ENCODE results near the gene TMF1. TPM values are rescaled to one million over a fixed set of nuclear protein-coding genes. Genes with fewer than 3 reads are reported as not detected.

TMF1 gene
- total RNA-seq, 1 donor from 2014 or later, result 42.0 TPM

DNA sequence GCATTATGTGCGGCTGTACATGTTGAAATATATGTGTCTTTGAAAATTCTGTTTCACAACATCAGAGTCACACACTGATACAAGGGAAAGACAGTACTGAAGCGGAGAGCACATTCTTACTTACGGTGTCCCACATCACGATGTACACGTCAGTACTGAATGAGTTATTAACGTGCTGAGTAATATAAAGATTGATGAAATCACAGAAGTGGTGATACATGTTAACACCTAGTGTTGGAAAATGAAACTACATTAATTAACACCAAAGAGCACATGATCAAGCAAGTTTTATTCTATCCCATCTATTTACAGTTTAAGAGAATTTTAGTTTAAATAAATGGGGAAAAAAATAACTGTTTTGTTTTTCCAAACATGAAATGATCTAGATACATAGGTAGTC is 54.2 kb downstream of the TMF1 start:
- Mint-ChIP-seq H3K36me3 (ENCODE audit: unreplicated experiment) (peaks cover 43% of the 10 kb centered on the region), H3K4me3 (ENCODE audit: unreplicated experiment) (no peak overlapping the region), H3K4me1 (ENCODE audit: unreplicated experiment) (peaks cover 26% of the 10 kb centered on the region), H3K27ac (ENCODE audit: unreplicated experiment) (no peak overlapping the region), H3K9me3 (ENCODE audit: unreplicated experiment) (no peaks in the 10 kb centered on the region), H3K27me3 (ENCODE audit: unreplicated experiment) (no peaks in the 10 kb centered on the region)
- no peak for DNase-seq (ENCODE audit: extremely low spot score, unreplicated experiment)
- TF ChIP-seq, protein P1, sequence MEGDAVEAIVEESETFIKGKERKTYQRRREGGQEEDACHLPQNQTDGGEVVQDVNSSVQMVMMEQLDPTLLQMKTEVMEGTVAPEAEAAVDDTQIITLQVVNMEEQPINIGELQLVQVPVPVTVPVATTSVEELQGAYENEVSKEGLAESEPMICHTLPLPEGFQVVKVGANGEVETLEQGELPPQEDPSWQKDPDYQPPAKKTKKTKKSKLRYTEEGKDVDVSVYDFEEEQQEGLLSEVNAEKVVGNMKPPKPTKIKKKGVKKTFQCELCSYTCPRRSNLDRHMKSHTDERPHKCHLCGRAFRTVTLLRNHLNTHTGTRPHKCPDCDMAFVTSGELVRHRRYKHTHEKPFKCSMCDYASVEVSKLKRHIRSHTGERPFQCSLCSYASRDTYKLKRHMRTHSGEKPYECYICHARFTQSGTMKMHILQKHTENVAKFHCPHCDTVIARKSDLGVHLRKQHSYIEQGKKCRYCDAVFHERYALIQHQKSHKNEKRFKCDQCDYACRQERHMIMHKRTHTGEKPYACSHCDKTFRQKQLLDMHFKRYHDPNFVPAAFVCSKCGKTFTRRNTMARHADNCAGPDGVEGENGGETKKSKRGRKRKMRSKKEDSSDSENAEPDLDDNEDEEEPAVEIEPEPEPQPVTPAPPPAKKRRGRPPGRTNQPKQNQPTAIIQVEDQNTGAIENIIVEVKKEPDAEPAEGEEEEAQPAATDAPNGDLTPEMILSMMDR (IDR thresholded peaks at IDR 0.05), result no peak

DNA sequence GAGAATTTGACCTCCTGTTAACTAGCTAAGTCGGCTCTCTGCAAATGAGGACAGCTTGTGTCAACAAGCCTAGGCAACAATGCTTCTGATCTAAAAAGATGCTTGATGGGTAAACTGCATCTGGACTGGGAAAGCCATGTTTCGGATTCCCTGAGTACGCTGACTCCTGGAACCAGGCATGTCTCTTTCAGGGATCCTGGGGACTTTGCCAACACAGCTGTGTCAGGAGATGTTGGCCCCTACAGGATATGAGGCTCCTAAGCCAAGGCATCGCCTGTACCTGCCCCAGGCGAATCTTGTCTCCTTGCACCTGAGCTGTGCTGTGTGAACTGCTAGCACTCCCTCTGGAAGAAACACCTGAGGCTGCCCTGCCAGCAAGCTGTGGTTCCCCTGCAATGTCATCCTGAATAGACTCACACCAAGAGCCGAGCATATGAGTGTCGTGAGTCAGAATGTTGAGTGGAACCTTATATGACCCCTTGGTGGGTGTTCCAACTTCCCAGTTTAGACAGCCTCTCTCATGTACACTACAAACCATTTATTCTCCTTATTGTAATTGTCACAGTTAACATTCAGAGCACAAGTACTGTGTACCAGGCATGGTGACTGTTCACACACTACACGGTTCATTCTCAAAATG is 55.7 kb downstream of the TMF1 start:
- Mint-ChIP-seq H3K36me3 (ENCODE audit: unreplicated experiment) (peaks cover 50% of the 10 kb centered on the region), H3K4me1 (ENCODE audit: unreplicated experiment) (peaks cover 26% of the 10 kb centered on the region), H3K9me3 (ENCODE audit: unreplicated experiment) (no peaks in the 10 kb centered on the region), H3K27me3 (ENCODE audit: unreplicated experiment) (no peaks in the 10 kb centered on the region), H3K4me3 (ENCODE audit: unreplicated experiment) (no peak overlapping the region), H3K27ac (ENCODE audit: unreplicated experiment) (peak overlapping the region; percentile 9)
- no peak for DNase-seq (ENCODE audit: extremely low spot score, unreplicated experiment)
- TF ChIP-seq, protein P1 (IDR thresholded peaks at IDR 0.05), result no peak

DNA sequence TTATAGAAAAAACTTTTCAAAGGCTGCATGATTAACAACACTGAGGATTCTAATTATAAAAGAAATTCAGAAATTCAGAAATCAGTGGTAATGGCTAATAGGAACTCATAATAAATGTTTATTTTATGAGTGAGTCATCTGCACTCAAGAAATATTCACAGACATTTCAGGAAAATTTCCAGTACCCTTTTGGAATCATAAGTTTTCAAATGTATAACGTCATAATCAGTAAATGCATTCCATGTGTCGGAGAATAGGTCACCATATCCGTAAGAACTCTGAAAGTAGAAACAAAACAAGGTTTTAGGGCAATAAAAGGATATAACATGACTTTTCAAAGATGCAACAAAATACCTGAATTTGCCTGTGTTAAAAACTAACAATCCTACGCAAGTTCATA is 63.4 kb downstream of the TMF1 start:
- TF ChIP-seq, protein P1 (IDR thresholded peaks at IDR 0.05), result no peak

DNA sequence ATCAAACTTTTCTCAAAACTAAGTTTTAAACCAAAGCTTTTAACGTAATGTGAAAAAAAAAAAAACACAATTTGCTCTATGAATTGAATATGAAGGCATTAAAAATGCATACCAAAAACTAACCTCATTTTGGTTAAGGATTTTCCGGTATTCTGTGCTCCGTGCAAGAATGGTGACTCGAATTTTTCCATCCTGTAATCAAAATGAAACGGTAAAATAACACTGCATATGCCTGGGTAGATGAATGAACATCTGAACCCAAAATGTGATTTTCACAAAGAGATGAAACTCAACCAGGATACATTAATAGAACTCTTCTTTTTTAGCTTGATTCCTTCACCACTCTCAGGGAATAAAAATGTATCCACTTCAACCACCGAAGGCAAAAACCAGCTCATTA is 64.8 kb downstream of the TMF1 start:
- TF ChIP-seq, protein P1 (IDR thresholded peaks at IDR 0.05), result no peak
- no peaks in the 10 kb centered on the region for H3K9me3 Mint-ChIP-seq (ENCODE audit: unreplicated experiment)
- no peak overlapping the region for H3K4me3 Mint-ChIP-seq (ENCODE audit: unreplicated experiment)
- H3K36me3 Mint-ChIP-seq (ENCODE audit: unreplicated experiment), result peaks cover 50% of the 10 kb centered on the region
- H3K4me1 Mint-ChIP-seq (ENCODE audit: unreplicated experiment), result peaks cover 15% of the 10 kb centered on the region
- H3K27ac Mint-ChIP-seq (ENCODE audit: unreplicated experiment), result no peak overlapping the region
- no peaks in the 10 kb centered on the region for H3K27me3 Mint-ChIP-seq (ENCODE audit: unreplicated experiment)
- no peak for DNase-seq (ENCODE audit: extremely low spot score, unreplicated experiment)

More for the DNA sequence above, 63.4 kb downstream of the TMF1 start:
- Mint-ChIP-seq H3K36me3 (ENCODE audit: unreplicated experiment) (peaks cover 51% of the 10 kb centered on the region), H3K4me1 (ENCODE audit: unreplicated experiment) (peaks cover 15% of the 10 kb centered on the region), H3K4me3 (ENCODE audit: unreplicated experiment) (no peak overlapping the region), H3K9me3 (ENCODE audit: unreplicated experiment) (no peaks in the 10 kb centered on the region), H3K27ac (ENCODE audit: unreplicated experiment) (peak overlapping the region; percentile 52), H3K27me3 (ENCODE audit: unreplicated experiment) (no peaks in the 10 kb centered on the region)
- DNase-seq (ENCODE audit: extremely low spot score, unreplicated experiment), result no peak

DNA sequence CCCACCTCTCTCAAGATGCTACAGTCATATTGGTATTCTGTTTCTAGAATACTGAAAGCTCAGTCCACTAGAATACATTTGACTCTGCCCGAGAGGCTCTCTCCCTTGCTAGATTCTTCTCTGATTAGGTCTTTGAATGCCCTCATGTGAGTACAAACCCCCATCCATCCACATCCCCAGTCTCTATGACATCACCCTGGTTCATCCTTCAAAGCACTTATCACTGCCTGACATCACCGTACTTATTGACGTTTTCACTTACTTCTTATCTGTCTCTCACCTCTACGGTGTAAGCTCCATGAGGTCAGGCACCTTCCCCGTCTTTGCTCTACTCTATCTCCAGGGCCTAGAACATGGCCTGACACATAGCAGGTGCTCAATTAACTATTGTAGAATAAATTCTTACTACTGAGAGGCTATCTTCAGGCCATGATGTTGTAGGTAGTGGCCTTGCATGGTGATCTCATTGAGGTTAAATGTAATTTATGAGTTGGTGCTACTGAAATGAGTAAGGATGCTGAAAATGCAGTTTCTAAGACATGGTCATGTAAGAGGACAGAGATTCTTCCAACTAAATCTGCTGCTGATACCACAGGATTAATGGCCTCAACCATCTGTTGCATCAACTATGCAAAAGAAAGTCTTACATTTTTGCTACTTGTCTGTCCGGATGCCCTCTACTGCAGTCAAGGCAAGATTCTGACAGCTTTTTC is 65.5 kb downstream of the TMF1 start:
- H3K27me3 Mint-ChIP-seq (ENCODE audit: unreplicated experiment), result no peaks in the 10 kb centered on the region
- no peak overlapping the region for H3K27ac Mint-ChIP-seq (ENCODE audit: unreplicated experiment)
- H3K4me1 Mint-ChIP-seq (ENCODE audit: unreplicated experiment), result peaks cover 15% of the 10 kb centered on the region
- TF ChIP-seq, protein P1 (IDR thresholded peaks at IDR 0.05), result no peak
- no peak for DNase-seq (ENCODE audit: extremely low spot score, unreplicated experiment)
- peaks cover 49% of the 10 kb centered on the region for H3K36me3 Mint-ChIP-seq (ENCODE audit: unreplicated experiment)
- H3K9me3 Mint-ChIP-seq (ENCODE audit: unreplicated experiment), result no peaks in the 10 kb centered on the region
- no peak overlapping the region for H3K4me3 Mint-ChIP-seq (ENCODE audit: unreplicated experiment)

All from osteocyte (in vitro differentiated cells).